H1 (cell line): ENCODE data around the gene SAT1. TPM values are rescaled to one million over a fixed set of nuclear protein-coding genes. Genes with fewer than 3 reads are reported as not detected.

ENCODE experiments used
- CTCF ChIA-PET: fragments of 300-600 bp; sonication (Branson Sonifier 250); formaldehyde crosslinking; loops from one replicate; lab custom pipeline; 2021; ENCODE audit not compliant: partially characterized antibody; lab: Charles Lee
- POLR2A ChIA-PET: fragments of 300-600 bp; sonication (Branson Sonifier 250); formaldehyde crosslinking; loops from one replicate; lab custom pipeline; 2021; ENCODE audit warnings: inconsistent platforms; ENCODE audit not compliant: partially characterized antibody; lab: Charles Lee
- DNase-seq, 2 experiments: peaks; one replicate each; pipeline versions ENCODE4 v3.0.0 to v3.0.0-alpha.2; 2010 to 2022; ENCODE audit warnings: low spot score in 2 of 2, low read depth in 1 of 2, mixed read lengths in 1 of 2
- FAIRE-seq: peaks from 2 replicates; lab custom pipeline; 2011; peaks lifted over from hg19 to GRCh38; lab: Jason Lieb, UNC
- H2AFZ ChIP-seq: 2 replicates; pipeline ENCODE4 v1.8.1; 2012; ENCODE audit warnings: low read length, inconsistent platforms
- H2AK5ac ChIP-seq: 2 replicates; pipeline ENCODE4 v1.6.1; 2013; ENCODE audit warnings: low read depth, low read length
- H2BK120ac ChIP-seq: replicated peaks from 2 replicates; pipeline ENCODE3; 2013; ENCODE audit warnings: low read depth, low read length, inconsistent platforms
- H2BK12ac ChIP-seq: 2 replicates; pipeline ENCODE4 v1.6.1; 2013; ENCODE audit warnings: low read depth, low read length
- H2BK15ac ChIP-seq: 2 replicates; pipeline ENCODE4 v1.6.1; 2013; ENCODE audit warnings: low read length
- H2BK20ac ChIP-seq: 2 replicates; pipeline ENCODE4 v1.6.1; 2013; ENCODE audit warnings: low read length
- H2BK5ac ChIP-seq: 2 replicates; pipeline ENCODE4 v1.6.1; 2013; ENCODE audit warnings: low read depth, low read length
- H3K14ac ChIP-seq: 2 replicates; pipeline ENCODE4 v1.6.1; 2013; ENCODE audit warnings: inconsistent platforms; ENCODE audit not compliant: insufficient read length
- H3K18ac ChIP-seq: 2 replicates; pipeline ENCODE4 v1.6.1; 2013; ENCODE audit warnings: low read length; ENCODE audit errors: extremely low read depth
- H3K23ac ChIP-seq: 2 replicates; pipeline ENCODE4 v1.6.1; 2013; ENCODE audit warnings: inconsistent platforms; ENCODE audit not compliant: insufficient read length
- H3K23me2 ChIP-seq: 2 replicates; pipeline ENCODE4 v1.6.1; 2013; ENCODE audit warnings: low read depth, low read length
- H3K27ac ChIP-seq: 2 replicates; pipeline ENCODE4 v1.6.1; 2011; ENCODE audit warnings: low read depth, low read length, inconsistent platforms
- H3K27me3 ChIP-seq, 4 experiments: replicated peaks in 1 of 4; 1 replicate in 1 of 4; 2 replicates in 3 of 4; pipeline versions ENCODE4 v1.6.1 to v1.8.1; 2011 to 2013; ENCODE audit warnings: low read length in 3 of 4, mild to moderate bottlenecking in 3 of 4, inconsistent platforms in 2 of 4, mixed read lengths in 2 of 4, moderate library complexity in 1 of 4; ENCODE audit not compliant: control insufficient read depth in 3 of 4, insufficient read depth in 3 of 4; ENCODE audit errors: extremely low read depth in 1 of 4
- H3K36me3 ChIP-seq, 4 experiments: 2 replicates each; pipeline versions ENCODE4 v1.6.1 to v1.8.1; 2011 to 2013; ENCODE audit warnings: mild to moderate bottlenecking in 4 of 4, low read length in 3 of 4, moderate library complexity in 2 of 4, control low read depth in 1 of 4, inconsistent platforms in 1 of 4; ENCODE audit not compliant: insufficient read depth in 4 of 4, control insufficient read depth in 2 of 4
- H3K4ac ChIP-seq: replicated peaks from 2 replicates; pipeline ENCODE3; 2013; ENCODE audit warnings: low read length, low read depth, mixed read lengths, inconsistent platforms; ENCODE audit not compliant: insufficient read length
- H3K4me1 ChIP-seq, 4 experiments: replicated peaks in 1 of 4; 1 replicate in 1 of 4; 2 replicates in 3 of 4; pipeline versions ENCODE4 v1.6.1 to v1.8.1; 2011 to 2013; ENCODE audit warnings: low read length in 3 of 4, inconsistent platforms in 2 of 4, mixed read lengths in 1 of 4; ENCODE audit not compliant: insufficient read depth in 4 of 4, control insufficient read depth in 3 of 4
- H3K4me2 ChIP-seq, 2 experiments: 2 replicates each; pipeline versions ENCODE4 v1.6.1 to v1.8.1; 2011 to 2013; ENCODE audit warnings: low read depth in 2 of 2, low read length in 2 of 2, control low read depth in 1 of 2, inconsistent platforms in 1 of 2, mild to moderate bottlenecking in 1 of 2; ENCODE audit not compliant: insufficient read depth in 1 of 2
- H3K4me3 ChIP-seq, 4 experiments: fragments of 200-600, 300-600 bp in 1 of 4; sonication (generic), shearing (Covaris generic), sonication (Bioruptor Twin) in 1 of 4; 2 replicates each; pipeline versions ENCODE4 v1.5.1 to v1.8.1; 2011 to 2016; ENCODE audit warnings: low read length in 4 of 4, low read depth in 3 of 4, control low read depth in 2 of 4, inconsistent platforms in 2 of 4, mild to moderate bottlenecking in 2 of 4, mixed read lengths in 1 of 4, moderate library complexity in 1 of 4; ENCODE audit not compliant: insufficient read depth in 2 of 4; ENCODE audit errors: extremely low read depth in 1 of 4
- H3K56ac ChIP-seq: replicated peaks from 2 replicates; pipeline ENCODE3; 2013; ENCODE audit warnings: low read depth, mild to moderate bottlenecking, mixed read lengths, low read length, inconsistent platforms; ENCODE audit not compliant: insufficient read length
- H3K79me1 ChIP-seq: 2 replicates; pipeline ENCODE4 v1.6.1; 2013; ENCODE audit warnings: low read depth, low read length, control low read depth
- H3K79me2 ChIP-seq, 2 experiments: 2 replicates each; pipeline versions ENCODE4 v1.6.1 to v1.8.1; 2012 to 2013; ENCODE audit warnings: low read length in 2 of 2, mild to moderate bottlenecking in 2 of 2, inconsistent platforms in 1 of 2; ENCODE audit not compliant: insufficient read depth in 2 of 2, control insufficient read depth in 1 of 2
- H3K9ac ChIP-seq, 4 experiments: replicated peaks in 1 of 4; 1 replicate in 1 of 4; 2 replicates in 3 of 4; pipeline versions ENCODE4 v1.6.1 to v1.8.1; 2011 to 2013; ENCODE audit warnings: low read depth in 3 of 4, low read length in 3 of 4, control low read depth in 2 of 4, mild to moderate bottlenecking in 2 of 4, moderate library complexity in 2 of 4, inconsistent platforms in 1 of 4; ENCODE audit errors: extremely low read depth in 1 of 4
- H3K9me3 ChIP-seq, 2 experiments: 2 replicates each; pipeline versions ENCODE4 v1.6.1 to v1.8.1; 2012 to 2013; ENCODE audit warnings: mild to moderate bottlenecking in 2 of 2, moderate library complexity in 2 of 2, control low read depth in 1 of 2, inconsistent platforms in 1 of 2, low read depth in 1 of 2, low read length in 1 of 2, mixed read lengths in 1 of 2; ENCODE audit not compliant: insufficient read depth in 2 of 2
- H4K20me1 ChIP-seq, 2 experiments: replicated peaks in 1 of 2; 2 replicates each; pipeline versions ENCODE3 to v1.8.1; 2011 to 2013; ENCODE audit warnings: inconsistent platforms in 2 of 2, low read length in 2 of 2, mild to moderate bottlenecking in 1 of 2; ENCODE audit not compliant: insufficient read depth in 2 of 2, control insufficient read depth in 1 of 2
- H4K5ac ChIP-seq: 2 replicates; pipeline ENCODE4 v1.6.1; 2013; ENCODE audit warnings: low read length, low read depth, mixed read lengths, inconsistent platforms; ENCODE audit not compliant: insufficient read length
- H4K8ac ChIP-seq: 2 replicates; pipeline ENCODE4 v1.8.0; 2013; ENCODE audit warnings: mild to moderate bottlenecking, moderate library complexity, low read length, inconsistent platforms; ENCODE audit not compliant: insufficient read depth; ENCODE audit errors: extremely low read depth
- H4K91ac ChIP-seq: replicated peaks from 2 replicates; pipeline ENCODE3; 2013; ENCODE audit warnings: low read length, mixed read lengths, inconsistent platforms; ENCODE audit not compliant: insufficient read length
- ASH2L ChIP-seq: fragments of 200-600, 300-600 bp; sonication (generic); IDR thresholded peaks from one replicate; pipeline ENCODE4 v1.7.1; 2017; ENCODE audit warnings: low read length
- CREB1 ChIP-seq: IDR thresholded peaks from 2 replicates; pipeline ENCODE4 v1.6.1; 2012; ENCODE audit warnings: inconsistent platforms
- EGR1 ChIP-seq: IDR thresholded peaks from 2 replicates; pipeline ENCODE4 v1.6.1; 2011; ENCODE audit warnings: low read depth, low read length, borderline replicate concordance
- EP300 ChIP-seq, 2 experiments: IDR thresholded peaks; 1 replicate in 1 of 2; 2 replicates in 1 of 2; pipeline ENCODE4 v1.6.1; 2011 to 2012; ENCODE audit warnings: low read depth in 2 of 2, low read length in 2 of 2, mild to moderate bottlenecking in 2 of 2, borderline replicate concordance in 1 of 2, inconsistent platforms in 1 of 2, moderate library complexity in 1 of 2
- KDM1A ChIP-seq: fragments of 200-600, 300-600 bp; sonication (generic); IDR thresholded peaks from 2 replicates; pipeline ENCODE4 v1.7.1; 2016; ENCODE audit warnings: mild to moderate bottlenecking, low read length, borderline replicate concordance
- KDM4A ChIP-seq: IDR thresholded peaks from one replicate; pipeline ENCODE4 v1.7.1; 2012; ENCODE audit warnings: low read depth, mild to moderate bottlenecking, moderate library complexity, low read length, inconsistent platforms; ENCODE audit not compliant: severe bottlenecking
- KDM5A ChIP-seq: fragments of 200-600 bp; IDR thresholded peaks from 2 replicates; pipeline ENCODE4 v1.7.1; 2012; ENCODE audit warnings: mild to moderate bottlenecking, low read length, inconsistent platforms, mixed read lengths
- NANOG ChIP-seq: IDR thresholded peaks from 2 replicates; pipeline ENCODE4 v1.6.1; 2011; ENCODE audit warnings: low read length, low read depth, mild to moderate bottlenecking, inconsistent platforms; ENCODE audit not compliant: insufficient read depth, poor library complexity, severe bottlenecking
- RXRA ChIP-seq: IDR thresholded peaks from 2 replicates; pipeline ENCODE4 v1.6.1; 2011; ENCODE audit warnings: low read depth, mild to moderate bottlenecking, low read length, moderate library complexity; ENCODE audit not compliant: insufficient read depth
- SP4 ChIP-seq: IDR thresholded peaks from 2 replicates; pipeline ENCODE4 v1.6.1; 2012; ENCODE audit warnings: low read length, inconsistent platforms
- TAF1 ChIP-seq: IDR thresholded peaks from 2 replicates; pipeline ENCODE4 v1.6.1; 2011; ENCODE audit warnings: mild to moderate bottlenecking, low read depth, low read length
- TCF12 ChIP-seq: IDR thresholded peaks from 2 replicates; pipeline ENCODE4 v1.6.1; 2011; ENCODE audit warnings: low read depth, mild to moderate bottlenecking, low read length
- WGBS, 2 experiments: shearing (Covaris generic) in 1 of 2; methylation state at CpG; one replicate each; pipeline versions ENCODE4 v1.1.6 to v1.1.7; 2013 to 2015; ENCODE audit warnings: low lambda C conversion rate in 2 of 2, mixed read lengths in 2 of 2, inconsistent platforms in 1 of 2, low coverage in 1 of 2, missing lambda C conversion rate in 1 of 2; ENCODE audit not compliant: insufficient replicate concordance in 2 of 2, insufficient coverage in 1 of 2, insufficient read length in 1 of 2; ENCODE audit errors: extremely low coverage in 1 of 2, missing lambda C conversion rate in 1 of 2; 5-methylcytosine and 5-hydroxymethylcytosine counted together
- polyA plus RNA-seq, 7 experiments: library from polyadenylated mRNA; depleted of rRNA in 3 of 7; stranded (reverse) in 5 of 7; unstranded in 2 of 7; fragments of >200 nt in 5 of 7; fragments of 200-250 nt in 2 of 7; gene quantifications; 1 replicate in 5 of 7; 2 replicates in 1 of 7; 4 replicates in 1 of 7; pipeline versions ENCODE4 v1.2.1 to v1.2.3, GENCODE V29; 2011 to 2013; ENCODE audit warnings: missing spikeins in 2 of 7, mixed read lengths in 2 of 7
- total RNA-seq: library from RNA; stranded (reverse); fragmentation: NEBNext Ultra II Directional; extraction: Animal tissue kit (Norgen Biotek cat#: 25700); gene quantifications from 2 replicates; pipeline ENCODE4 v1.2.1, GENCODE V29; 2021

SAT1 gene
- total and polyA plus RNA-seq, 2 of the 8 experiments (the other 6 are each of a cell fraction or from before 2014, with no cell fraction given) = 29.2 to 36.8 TPM

GRCh38 chrX:23742697-23743622 is 40.0 kb upstream of the SAT1 start, which contains the start of gene ACOT9:
Gene ACOT9, minus strand, starts transcription at chrX:23743276. Its CDS starts 132 bp downstream, at chrX:23743144.
- no peak within 1 kb of the TSS for H2BK120ac ChIP-seq
- 5% methylated on average over 42 of the region's 73 CpGs; no CpG with 5 or more reads in 1 of the 2 experiments for WGBS, 2 experiments
- H2BK12ac ChIP-seq = no peak within 1 kb of the TSS
- ChIA-PET POLR2A (interaction anchor here (0.6 to 2.6 kb wide), 6 partner anchors 11 to 311 kb away, joined by 3 to 13 read pairs (median 4); partner anchors contain the start of genes APOO, CXorf58, EIF2S3 and KLHL15), CTCF (interaction anchor here (1.0 to 2.8 kb wide), 4 partner anchors 9 to 159 kb away, joined by 3 to 16 read pairs (median 4); no protein-coding TSS in a partner anchor)
- H3K23ac ChIP-seq = no peak within 1 kb of the TSS
- no peak within 1 kb of the TSS for H2AK5ac ChIP-seq
- H2AFZ ChIP-seq = peak within 1 kb of the TSS; percentile 65; the same call in 1 of the 2 replicates
- H4K8ac ChIP-seq = peak within 1 kb of the TSS; percentile 77
- no peaks in the 10 kb centered on the region for H3K36me3 ChIP-seq
- no peak within 1 kb of the TSS for H3K14ac ChIP-seq
- no peak within 1 kb of the TSS for H3K56ac ChIP-seq
- H4K20me1 ChIP-seq = no peaks in the 10 kb centered on the region
- peak within 1 kb of the TSS; percentile 62 to 83 (median 71) for H3K4me3 ChIP-seq
- FAIRE-seq (no peak), DNase-seq (peak; percentile 56 to 82)
- peak within 1 kb of the TSS in 3 of 4 experiments; percentile 42 to 73 (median 66); a peak in 6 of 7 replicates for H3K9ac ChIP-seq
- H3K79me2 ChIP-seq = peaks cover 0 to 41% of the 10 kb centered on the region in 2 experiments; a peak in 2 of 4 replicates
- peak within 1 kb of the TSS; percentile 62 for H3K27ac ChIP-seq
- no peak within 1 kb of the TSS; the same call in none of the 2 replicates for H3K18ac ChIP-seq
- H3K23me2 ChIP-seq = no peaks in the 10 kb centered on the region; the same call in 1 of the 2 replicates
- no peaks in the 10 kb centered on the region for H3K79me1 ChIP-seq
- H3K4me2 ChIP-seq = peak within 1 kb of the TSS; percentile 66 to 90
- H3K4me1 ChIP-seq = no peaks in the 10 kb centered on the region
- H2BK15ac ChIP-seq = no peak within 1 kb of the TSS
- no peak within 1 kb of the TSS for H3K4ac ChIP-seq
- no peak within 1 kb of the TSS for H2BK5ac ChIP-seq
- H4K5ac ChIP-seq = no peak within 1 kb of the TSS
- H2BK20ac ChIP-seq = no peak within 1 kb of the TSS
- H3K9me3 ChIP-seq = no peaks in the 10 kb centered on the region
- H3K27me3 ChIP-seq = no peaks in the 10 kb centered on the region
- H4K91ac ChIP-seq = no peak within 1 kb of the TSS
- TF ChIP-seq NANOG (no peak), TCF12 (no peak), KDM4A (peak; percentile 26), SP4 (no peak), EP300 (IDR thresholded peaks at IDR 0.05; ENCODE audit: borderline replicate concordance in 1 of 2, low read depth in 2 of 2, low read length in 2 of 2) (no peak), KDM5A (no peak), ASH2L (no peak), RXRA (no peak), CREB1 (peak; percentile 55), EGR1 (no peak), KDM1A (no peak), TAF1 (peak; percentile 74)
